Neural progenitor cell (in vitro differentiated cells): ENCODE results near the gene CDC42EP5.

Source experiments
- CTCF ChIP-seq: fragments of 200-600 bp; sonication (generic); IDR thresholded peaks from 2 replicates; pipeline ENCODE4 v1.5.1; 2017; ENCODE audit warnings: antibody characterized with exemption, mild to moderate bottlenecking
- EZH2phosphoT487 ChIP-seq: fragments of 200-600 bp; sonication (generic); IDR thresholded peaks from 2 replicates; pipeline ENCODE4 v1.6.1; 2017; ENCODE audit warnings: antibody characterized with exemption

GRCh38 chr19:54456423-54457373 is 16.4 kb downstream of the CDC42EP5 start:
- no peak for TF ChIP-seq CTCF
- TF ChIP-seq EZH2phosphoT487: no peak
